Measurements from ENCODE around the gene ING3. TPM values are rescaled to one million over a fixed set of nuclear protein-coding genes. Genes with fewer than 3 reads are reported as not detected.

Gene ING3
- total RNA-seq, 1 experiment from 2014 or later, result 23.1 TPM

- no peaks in the 10 kb centered on the region for H3K9me3 Mint-ChIP-seq
- Histone ChIP-seq H3K4ac (ENCODE audit: low read depth, low read length) (no peak overlapping the region), H4K5ac (ENCODE audit: insufficient read length, low read depth, low read length) (no peak overlapping the region), H3K27me3 (ENCODE audit: insufficient read depth, low read length) (no peaks in the 10 kb centered on the region), H2AK5ac (ENCODE audit: insufficient read length, low read length) (no peak overlapping the region), H3K4me1 (ENCODE audit: insufficient read depth, low read length) (no peaks in the 10 kb centered on the region; the same call in 1 of the 2 replicates), H2AFZ (ENCODE audit: low read length) (no peak overlapping the region), H3K18ac (ENCODE audit: insufficient read length, low read depth, low read length) (no peak overlapping the region), H3K23me2 (ENCODE audit: insufficient read length, low read depth, low read length, poor library complexity, severe bottlenecking) (peaks cover 4% of the 10 kb centered on the region), H2BK120ac (ENCODE audit: low read depth, low read length, poor library complexity, severe bottlenecking) (no peak overlapping the region), H4K20me1 (ENCODE audit: control insufficient read depth, insufficient read depth, insufficient read length) (no peaks in the 10 kb centered on the region), H3K9me3 (ENCODE audit: control insufficient read depth, low read depth, low read length) (no peaks in the 10 kb centered on the region), H4K91ac (ENCODE audit: insufficient read length, low read depth, low read length) (no peak overlapping the region), H3K79me2 (ENCODE audit: insufficient read depth, low read length) (0 out of 2 replicates have a peak, but pooled peaks cover 2% of the 10 kb centered on the region), H2BK12ac (ENCODE audit: insufficient read length, low read depth, low read length) (no peak overlapping the region), H3K79me1 (ENCODE audit: insufficient read depth, low read depth, low read length, poor library complexity, severe bottlenecking) (peaks cover 3% of the 10 kb centered on the region), H2BK15ac (ENCODE audit: low read depth, low read length) (no peak overlapping the region), H3K4me2 (ENCODE audit: insufficient read depth, insufficient read length, low read length) (peak overlapping the region; percentile 83), H3K14ac (ENCODE audit: insufficient read depth, low read length) (no peak overlapping the region), H4K8ac (replicated peaks; ENCODE audit: insufficient read length, low read depth, low read length) (no peak overlapping the region), H3K9ac (ENCODE audit: extremely low read depth, insufficient read length, low read length) (peak overlapping the region; percentile 54), H2BK5ac (ENCODE audit: insufficient read length, low read length) (no peak overlapping the region), H3K56ac (ENCODE audit: insufficient read length, low read depth, low read length) (no peak overlapping the region), H3K23ac (ENCODE audit: insufficient read length, low read depth, low read length) (no peak overlapping the region), H2BK20ac (ENCODE audit: low read depth, low read length, poor library complexity, severe bottlenecking) (no peak overlapping the region), H3T11ph (ENCODE audit: low read length) (no peak overlapping the region), H3K27ac (ENCODE audit: insufficient read length, low read depth, low read length) (no peak overlapping the region)
- DNase-seq, result no peak
- H3K4me3 Mint-ChIP-seq, result peak overlapping the region; percentile 81 to 87
- peak overlapping the region in 2 of 3 experiments; percentile 13 to 99; a peak in 4 of 7 replicates for H3K27ac Mint-ChIP-seq
- WGBS (ENCODE audit: extremely low coverage, insufficient read length, low lambda C conversion rate), result no CpG with 5 or more reads among the region's 8 CpGs
- H3K27me3 Mint-ChIP-seq (ENCODE audit: low read depth), result no peaks in the 10 kb centered on the region
- TF ChIP-seq, protein P1, sequence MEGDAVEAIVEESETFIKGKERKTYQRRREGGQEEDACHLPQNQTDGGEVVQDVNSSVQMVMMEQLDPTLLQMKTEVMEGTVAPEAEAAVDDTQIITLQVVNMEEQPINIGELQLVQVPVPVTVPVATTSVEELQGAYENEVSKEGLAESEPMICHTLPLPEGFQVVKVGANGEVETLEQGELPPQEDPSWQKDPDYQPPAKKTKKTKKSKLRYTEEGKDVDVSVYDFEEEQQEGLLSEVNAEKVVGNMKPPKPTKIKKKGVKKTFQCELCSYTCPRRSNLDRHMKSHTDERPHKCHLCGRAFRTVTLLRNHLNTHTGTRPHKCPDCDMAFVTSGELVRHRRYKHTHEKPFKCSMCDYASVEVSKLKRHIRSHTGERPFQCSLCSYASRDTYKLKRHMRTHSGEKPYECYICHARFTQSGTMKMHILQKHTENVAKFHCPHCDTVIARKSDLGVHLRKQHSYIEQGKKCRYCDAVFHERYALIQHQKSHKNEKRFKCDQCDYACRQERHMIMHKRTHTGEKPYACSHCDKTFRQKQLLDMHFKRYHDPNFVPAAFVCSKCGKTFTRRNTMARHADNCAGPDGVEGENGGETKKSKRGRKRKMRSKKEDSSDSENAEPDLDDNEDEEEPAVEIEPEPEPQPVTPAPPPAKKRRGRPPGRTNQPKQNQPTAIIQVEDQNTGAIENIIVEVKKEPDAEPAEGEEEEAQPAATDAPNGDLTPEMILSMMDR (conservative IDR thresholded peaks at IDR 0.05), result no peak
- peaks cover 12% of the 10 kb centered on the region in 2 experiments for H3K4me1 Mint-ChIP-seq
- H3K36me3 Mint-ChIP-seq (ENCODE audit: insufficient read depth in 1 of 3, low read depth in 3 of 3), result peaks cover 0 to 16% (median 14%) of the 10 kb centered on the region in 3 experiments; a peak in 5 of 7 replicates
Measured at GRCh38 chr7:120949393-120949911, 1.1 kb upstream of the ING3 start.
